Trophoblast cell (in vitro differentiated cells and primary cell): Measurements from ENCODE around the gene SPATA46.

Experiments
- DNase-seq, 2 donors: peaks; one replicate each; pipeline ENCODE4 v3.0.0-alpha.2; 2016
- H2AFZ ChIP-seq: 2 replicates; pipeline ENCODE4 v1.6.1; 2013; ENCODE audit warnings: low read length, moderate library complexity, mild to moderate bottlenecking; ENCODE audit not compliant: insufficient read depth, poor library complexity
- H2AK5ac ChIP-seq: 2 replicates; pipeline ENCODE4 v1.6.1; 2013; ENCODE audit warnings: mild to moderate bottlenecking, low read length
- H2BK120ac ChIP-seq: 2 replicates; pipeline ENCODE4 v1.6.1; 2013; ENCODE audit warnings: low read length, mild to moderate bottlenecking, moderate library complexity; ENCODE audit not compliant: insufficient read depth, poor library complexity
- H2BK12ac ChIP-seq: 2 replicates; pipeline ENCODE4 v1.6.1; 2013; ENCODE audit warnings: mild to moderate bottlenecking, low read length, moderate library complexity
- H2BK5ac ChIP-seq: 2 replicates; pipeline ENCODE4 v1.6.1; 2013; ENCODE audit warnings: low read length, low read depth, moderate library complexity, mild to moderate bottlenecking; ENCODE audit not compliant: poor library complexity
- H3K14ac ChIP-seq: 2 replicates; pipeline ENCODE4 v1.6.1; 2013; ENCODE audit warnings: mild to moderate bottlenecking, low read length
- H3K18ac ChIP-seq: 2 replicates; pipeline ENCODE4 v1.6.1; 2013; ENCODE audit warnings: mild to moderate bottlenecking, low read length
- H3K23ac ChIP-seq: 2 replicates; pipeline ENCODE4 v1.6.1; 2013; ENCODE audit warnings: low read length
- H3K27ac ChIP-seq: 2 replicates; pipeline ENCODE4 v1.5.1; 2013; ENCODE audit warnings: low read depth, mild to moderate bottlenecking, inconsistent platforms, low read length, moderate library complexity
- H3K27me3 ChIP-seq: 2 replicates; pipeline ENCODE4 v1.6.1; 2013; ENCODE audit warnings: inconsistent platforms, mild to moderate bottlenecking, low read length, moderate library complexity; ENCODE audit not compliant: insufficient read depth
- H3K36me3 ChIP-seq, 2 experiments: 1 replicate in 1 of 2; 2 replicates in 1 of 2; pipeline ENCODE4 v1.6.1; 2013; ENCODE audit warnings: low read length in 2 of 2, mild to moderate bottlenecking in 2 of 2, moderate library complexity in 1 of 2; ENCODE audit not compliant: insufficient read depth in 2 of 2, control insufficient read depth in 1 of 2
- H3K4ac ChIP-seq: 2 replicates; pipeline ENCODE4 v1.6.1; 2013; ENCODE audit warnings: low read depth, mild to moderate bottlenecking, low read length, moderate library complexity
- H3K4me1 ChIP-seq, 2 experiments: 1 replicate in 1 of 2; 2 replicates in 1 of 2; pipeline ENCODE4 v1.6.1; 2013; ENCODE audit warnings: low read length in 2 of 2, mild to moderate bottlenecking in 2 of 2, moderate library complexity in 1 of 2; ENCODE audit not compliant: insufficient read depth in 2 of 2, control insufficient read depth in 1 of 2
- H3K4me2 ChIP-seq: 2 replicates; pipeline ENCODE4 v1.6.1; 2013; ENCODE audit warnings: inconsistent platforms, mild to moderate bottlenecking, low read length, moderate library complexity
- H3K4me3 ChIP-seq: 2 replicates; pipeline ENCODE4 v1.5.1; 2013; ENCODE audit warnings: mild to moderate bottlenecking, low read depth, low read length, inconsistent platforms
- H3K79me1 ChIP-seq: one replicate; pipeline ENCODE4 v1.6.1; 2013; ENCODE audit warnings: low read length
- H3K79me2 ChIP-seq: 2 replicates; pipeline ENCODE4 v1.6.1; 2013; ENCODE audit warnings: low read length, mild to moderate bottlenecking; ENCODE audit not compliant: control insufficient read depth, insufficient read depth, poor library complexity
- H3K9ac ChIP-seq: 2 replicates; pipeline ENCODE4 v1.6.1; 2013; ENCODE audit warnings: mild to moderate bottlenecking, low read length
- H3K9me3 ChIP-seq: 2 replicates; pipeline ENCODE4 v1.6.1; 2013; ENCODE audit warnings: low read depth, mild to moderate bottlenecking, control low read depth, inconsistent platforms, low read length; ENCODE audit not compliant: insufficient read depth
- H4K12ac ChIP-seq: 2 replicates; pipeline ENCODE4 v1.6.1; 2013; ENCODE audit warnings: low read depth, mild to moderate bottlenecking, low read length, moderate library complexity
- H4K8ac ChIP-seq: 2 replicates; pipeline ENCODE4 v1.6.1; 2013; ENCODE audit warnings: low read depth, mild to moderate bottlenecking, low read length, moderate library complexity
- H4K91ac ChIP-seq: one replicate; pipeline ENCODE4 v1.6.1; 2013; ENCODE audit warnings: low read depth, mild to moderate bottlenecking, low read length, moderate library complexity
- WGBS: extraction: QIAGEN DNeasy Blood & Tissue Kit; methylation state at CpG from one replicate; pipeline ENCODE4 v1.1.7; 2013; ENCODE audit warnings: missing lambda C conversion rate; ENCODE audit not compliant: insufficient read length, insufficient coverage; ENCODE audit errors: extremely low coverage; 5-methylcytosine and 5-hydroxymethylcytosine counted together

The SPATA46 gene

GRCh38 chr1:162369571-162369970, 7.1 kb downstream of the SPATA46 start:
- Histone ChIP-seq H3K23ac (no peak overlapping the region), H3K9me3 (no peaks in the 10 kb centered on the region), H3K79me1 (peaks cover 4% of the 10 kb centered on the region), H3K4me2 (no peak overlapping the region), H3K4me3 (no peak overlapping the region), H4K12ac (no peak overlapping the region), H3K79me2 (no peaks in the 10 kb centered on the region), H4K91ac (no peak overlapping the region), H2AFZ (no peak overlapping the region), H3K14ac (no peak overlapping the region), H3K4me1 (peaks cover 19 to 22% of the 10 kb centered on the region in 2 experiments), H3K27me3 (no peaks in the 10 kb centered on the region), H3K27ac (no peak overlapping the region), H3K9ac (no peak overlapping the region), H3K4ac (no peak overlapping the region), H2BK120ac (no peak overlapping the region), H4K8ac (no peak overlapping the region), H3K36me3 (peaks cover 0 to 2% of the 10 kb centered on the region in 2 experiments), H2AK5ac (no peak overlapping the region), H3K18ac (no peak overlapping the region), H2BK12ac (no peak overlapping the region), H2BK5ac (no peak overlapping the region)
- no peak for DNase-seq
- no CpG with 5 or more reads among the region's 7 CpGs for WGBS

- H3K27me3 ChIP-seq = no peaks in the 10 kb centered on the region
- H3K4me3 ChIP-seq = no peak overlapping the region
- H3K36me3 ChIP-seq = peaks cover 0 to 2% of the 10 kb centered on the region in 2 experiments
- H2AK5ac ChIP-seq = no peak overlapping the region
- no peak overlapping the region for H4K91ac ChIP-seq
- H3K9me3 ChIP-seq = no peaks in the 10 kb centered on the region
- H2BK12ac ChIP-seq = no peak overlapping the region
- no peak overlapping the region for H2BK120ac ChIP-seq
- no peaks in the 10 kb centered on the region for H3K79me2 ChIP-seq
- H3K9ac ChIP-seq = no peak overlapping the region
- no peak overlapping the region for H4K8ac ChIP-seq
- no peak overlapping the region for H4K12ac ChIP-seq
- peaks cover 2% of the 10 kb centered on the region for H3K79me1 ChIP-seq
- no peak overlapping the region for H3K4me2 ChIP-seq
- H3K14ac ChIP-seq = no peak overlapping the region
- no peak overlapping the region for H2BK5ac ChIP-seq
- no peak overlapping the region for H2AFZ ChIP-seq
- no peak overlapping the region for H3K23ac ChIP-seq
- no CpG with 5 or more reads among the region's 4 CpGs for WGBS
- no peak overlapping the region for H3K18ac ChIP-seq
- no peak for DNase-seq
- peak overlapping the region; percentile 4 for H3K27ac ChIP-seq
- H3K4ac ChIP-seq = no peak overlapping the region
- H3K4me1 ChIP-seq = peaks cover 10 to 12% of the 10 kb centered on the region in 2 experiments
Observed at GRCh38 chr1:162368451-162368850, 8.2 kb downstream of the SPATA46 start.

- Histone ChIP-seq H2AK5ac (no peak overlapping the region), H3K18ac (no peak overlapping the region), H2BK120ac (no peak overlapping the region), H2AFZ (no peak overlapping the region), H3K36me3 (peaks cover 0 to 2% of the 10 kb centered on the region in 2 experiments), H3K79me2 (no peaks in the 10 kb centered on the region), H3K27me3 (no peaks in the 10 kb centered on the region), H3K23ac (no peak overlapping the region), H3K9me3 (no peaks in the 10 kb centered on the region), H3K4me3 (no peak overlapping the region), H3K27ac (peak overlapping the region; percentile 4), H3K4ac (no peak overlapping the region), H3K79me1 (peaks cover 2% of the 10 kb centered on the region), H3K9ac (no peak overlapping the region), H2BK12ac (no peak overlapping the region), H2BK5ac (no peak overlapping the region), H3K4me2 (no peak overlapping the region), H3K14ac (no peak overlapping the region), H3K4me1 (peaks cover 9 to 10% of the 10 kb centered on the region in 2 experiments), H4K12ac (no peak overlapping the region), H4K8ac (no peak overlapping the region), H4K91ac (no peak overlapping the region)
- peak; percentile 44 to 69 for DNase-seq
- no CpG with 5 or more reads among the region's 10 CpGs for WGBS
Observed at GRCh38 chr1:162367772-162368171, 8.9 kb downstream of the SPATA46 start.

GRCh38 chr1:162367073-162367472, 9.6 kb downstream of the SPATA46 start:
- Histone ChIP-seq H3K4me1 (peaks cover 9 to 10% of the 10 kb centered on the region in 2 experiments), H3K4me2 (no peak overlapping the region), H3K79me1 (peaks cover 2% of the 10 kb centered on the region), H3K23ac (no peak overlapping the region), H4K8ac (no peak overlapping the region), H3K14ac (no peak overlapping the region), H4K12ac (no peak overlapping the region), H3K79me2 (no peaks in the 10 kb centered on the region), H2BK12ac (no peak overlapping the region), H2AK5ac (no peak overlapping the region), H2BK120ac (no peak overlapping the region), H3K27me3 (no peaks in the 10 kb centered on the region), H3K9me3 (no peaks in the 10 kb centered on the region), H3K9ac (no peak overlapping the region), H3K36me3 (peaks cover 0 to 2% of the 10 kb centered on the region in 2 experiments), H3K27ac (no peak overlapping the region), H3K4me3 (no peak overlapping the region), H4K91ac (no peak overlapping the region), H2BK5ac (no peak overlapping the region), H3K18ac (no peak overlapping the region), H2AFZ (no peak overlapping the region), H3K4ac (no peak overlapping the region)
- DNase-seq = peak; percentile 87 to 92
- no CpG with 5 or more reads among the region's 36 CpGs for WGBS
